HEK293 (cell line): ENCODE measurements around the gene PITRM1.

Source experiments
- AEBP2 ChIP-seq: fragments of 450-650 bp; formaldehyde crosslinking; IDR thresholded peaks from 2 replicates; pipeline ENCODE4 v1.5.1; 2016; ENCODE audit warnings: missing biosample characterization, missing genetic modification characterization, borderline replicate concordance
- BCL6B ChIP-seq: fragments of 450-650 bp; formaldehyde crosslinking; IDR thresholded peaks from 2 replicates; pipeline ENCODE4 v1.5.1; 2017; ENCODE audit warnings: missing biosample characterization, missing genetic modification characterization
- GFI1B ChIP-seq: fragments of 450-650 bp; formaldehyde crosslinking; IDR thresholded peaks from 2 replicates; pipeline ENCODE4 v1.5.1; 2016; ENCODE audit warnings: missing biosample characterization, missing genetic modification characterization
- GLIS2 ChIP-seq: fragments of 450-650 bp; formaldehyde crosslinking; IDR thresholded peaks from 2 replicates; pipeline ENCODE4 v1.5.1; 2016; ENCODE audit warnings: missing biosample characterization, missing genetic modification characterization
- KLF1 ChIP-seq: fragments of 450-650 bp; formaldehyde crosslinking; IDR thresholded peaks from 2 replicates; pipeline ENCODE4 v1.5.1; 2016; ENCODE audit warnings: missing biosample characterization, missing genetic modification characterization
- KLF16 ChIP-seq: fragments of 450-650 bp; formaldehyde crosslinking; IDR thresholded peaks from 2 replicates; pipeline ENCODE4 v1.5.1; 2017; ENCODE audit warnings: missing biosample characterization, missing genetic modification characterization
- KLF8 ChIP-seq: fragments of 450-650 bp; formaldehyde crosslinking; IDR thresholded peaks from 2 replicates; pipeline ENCODE4 v1.5.1; 2016; ENCODE audit warnings: missing biosample characterization, missing genetic modification characterization
- PBX3 ChIP-seq: sonication (generic); formaldehyde crosslinking; IDR thresholded peaks from 2 replicates; pipeline ENCODE4 v1.8.1; 2022; ENCODE audit warnings: mild to moderate bottlenecking, moderate library complexity, missing genetic modification reagents
- PRDM4 ChIP-seq: fragments of 450-650 bp; formaldehyde crosslinking; IDR thresholded peaks from 2 replicates; pipeline ENCODE4 v1.5.1; 2017; ENCODE audit warnings: missing biosample characterization, missing genetic modification characterization
- SP2 ChIP-seq: fragments of 450-650 bp; formaldehyde crosslinking; IDR thresholded peaks from 2 replicates; pipeline ENCODE4 v1.5.1; 2016; ENCODE audit warnings: missing biosample characterization, missing genetic modification characterization
- TSHZ1 ChIP-seq: fragments of 450-650 bp; formaldehyde crosslinking; IDR thresholded peaks from 2 replicates; pipeline ENCODE4 v1.5.1; 2016; ENCODE audit warnings: missing biosample characterization, missing genetic modification characterization, borderline replicate concordance
- ZNF121 ChIP-seq: fragments of 450-650 bp; formaldehyde crosslinking; IDR thresholded peaks from 2 replicates; pipeline ENCODE4 v1.5.1; 2016; ENCODE audit warnings: missing biosample characterization, missing genetic modification characterization
- ZNF132 ChIP-seq: fragments of 450-650 bp; formaldehyde crosslinking; IDR thresholded peaks from 2 replicates; pipeline ENCODE4 v1.5.1; 2017; ENCODE audit warnings: missing biosample characterization, missing genetic modification characterization, borderline replicate concordance
- ZNF146 ChIP-seq: fragments of 450-650 bp; formaldehyde crosslinking; IDR thresholded peaks from 2 replicates; pipeline ENCODE4 v1.5.1; 2016; ENCODE audit warnings: missing biosample characterization, missing genetic modification characterization
- ZNF148 ChIP-seq: fragments of 450-650 bp; formaldehyde crosslinking; IDR thresholded peaks from 2 replicates; pipeline ENCODE4 v1.5.0; 2017; ENCODE audit warnings: missing biosample characterization, missing genetic modification characterization, borderline replicate concordance
- ZNF155 ChIP-seq: fragments of 450-650 bp; formaldehyde crosslinking; IDR thresholded peaks from 2 replicates; pipeline ENCODE4 v1.5.1; 2016; ENCODE audit warnings: missing biosample characterization, missing genetic modification characterization
- ZNF211 ChIP-seq: fragments of 450-650 bp; formaldehyde crosslinking; IDR thresholded peaks from 2 replicates; pipeline ENCODE4 v1.5.1; 2016; ENCODE audit warnings: low read depth, missing biosample characterization, missing genetic modification characterization
- ZNF510 ChIP-seq: fragments of 450-650 bp; formaldehyde crosslinking; IDR thresholded peaks from 2 replicates; pipeline ENCODE4 v1.5.1; 2018; ENCODE audit warnings: mild to moderate bottlenecking, missing genetic modification characterization, missing biosample characterization; ENCODE audit not compliant: insufficient replicate concordance
- ZNF555 ChIP-seq: fragments of 450-650 bp; formaldehyde crosslinking; conservative IDR thresholded peaks from 2 replicates; pipeline ENCODE4 v1.5.1; 2017; ENCODE audit warnings: missing biosample characterization, mild to moderate bottlenecking, missing genetic modification characterization, inconsistent platforms
- ZNF558 ChIP-seq: fragments of 450-650 bp; formaldehyde crosslinking; IDR thresholded peaks from 2 replicates; pipeline ENCODE4 v1.5.1; 2016; ENCODE audit warnings: missing biosample characterization, missing genetic modification characterization
- ZNF561 ChIP-seq: fragments of 450-650 bp; IDR thresholded peaks from 2 replicates; pipeline ENCODE4 v1.5.1; 2018; ENCODE audit warnings: missing biosample characterization, missing genetic modification characterization, borderline replicate concordance
- ZNF658 ChIP-seq: fragments of 450-650 bp; formaldehyde crosslinking; IDR thresholded peaks from 2 replicates; pipeline ENCODE4; 2016; ENCODE audit warnings: missing biosample characterization, missing genetic modification characterization
- ZNF701 ChIP-seq: fragments of 450-650 bp; formaldehyde crosslinking; IDR thresholded peaks from 2 replicates; pipeline ENCODE4 v1.5.1; 2016; ENCODE audit warnings: missing biosample characterization, missing genetic modification characterization
- ZNF785 ChIP-seq: fragments of 450-650 bp; formaldehyde crosslinking; IDR thresholded peaks from 2 replicates; pipeline ENCODE4 v1.5.1; 2016; ENCODE audit warnings: missing biosample characterization, missing genetic modification characterization
- ZNF791 ChIP-seq: fragments of 450-650 bp; formaldehyde crosslinking; IDR thresholded peaks from 2 replicates; pipeline ENCODE4 v1.5.1; 2016; ENCODE audit warnings: missing biosample characterization, missing genetic modification characterization
- ZSCAN16 ChIP-seq: fragments of 450-650 bp; formaldehyde crosslinking; IDR thresholded peaks from 2 replicates; pipeline ENCODE4 v1.5.1; 2016; ENCODE audit warnings: missing biosample characterization, missing genetic modification characterization
- ZXDB ChIP-seq: fragments of 450-650 bp; formaldehyde crosslinking; IDR thresholded peaks from 2 replicates; pipeline ENCODE4 v1.5.1; 2016; ENCODE audit warnings: missing biosample characterization, missing genetic modification characterization

The PITRM1 gene

GRCh38 chr10:3192856-3193635 lies 20.5 kb upstream of the PITRM1 start (continued):
- TF ChIP-seq BCL6B (no peak), ZNF555 (tag by site-specific recombination) (no peak), PBX3 (CRISPR knock-in tag) (no peak), ZNF155 (tag by site-specific recombination) (no peak), PRDM4 (no peak), ZXDB (peak; percentile 52; the same call in 1 of the 2 replicates), ZNF791 (no peak), AEBP2 (no peak), KLF8 (tag by site-specific recombination) (no peak), GFI1B (tag by site-specific recombination) (no peak), SP2 (peak; percentile 32; the same call in 1 of the 2 replicates), ZNF561 (tag by site-specific recombination) (no peak), KLF16 (tag by site-specific recombination) (no peak), ZNF132 (tag by site-specific recombination) (no peak), ZNF510 (tag by site-specific recombination) (no peak), GLIS2 (tag by site-specific recombination) (no peak), ZNF701 (tag by site-specific recombination) (no peak), ZNF785 (tag by site-specific recombination) (no peak), ZSCAN16 (tag by site-specific recombination) (no peak), ZNF121 (tag by site-specific recombination) (no peak), ZNF558 (no peak), ZNF146 (tag by site-specific recombination) (no peak), TSHZ1 (no peak), ZNF148 (tag by site-specific recombination) (no peak), ZNF211 (no peak), KLF1 (peak; percentile 73), ZNF658 (tag by site-specific recombination) (no peak)
